Endothelial cell of umbilical vein (primary cell): ENCODE data around the gene IRF8. TPM values are rescaled to one million over a fixed set of nuclear protein-coding genes. Genes with fewer than 3 reads are reported as not detected.

Experiments
- BruUV-seq: library from RNA; stranded (reverse); fragments of 400-500 nt; replicated peaks from 2 replicates; lab custom pipeline; 2021; lab: Mats Ljungman, UMichigan
- CTCF ChIA-PET: fragments of 300-600, 350-600 bp; sonication (Branson Sonifier 250); formaldehyde crosslinking; loops from one replicate; lab custom pipeline; 2021; ENCODE audit warnings: antibody characterized with exemption, inconsistent platforms; lab: Charles Lee
- POLR2A ChIA-PET: fragments of 300-600, 350-600 bp; sonication (Branson Sonifier 250); formaldehyde crosslinking; loops from one replicate; lab custom pipeline; 2021; ENCODE audit warnings: antibody characterized with exemption, inconsistent platforms; lab: Charles Lee
- DNase-seq: peaks from one replicate; pipeline ENCODE4 v3.0.0-alpha.2; 2011; ENCODE audit warnings: low read depth, low spot score
- FAIRE-seq: peaks from 2 replicates; lab custom pipeline; 2011; peaks lifted over from hg19 to GRCh38; lab: Jason Lieb, UNC
- H2AFZ ChIP-seq: 2 replicates; pipeline ENCODE4 v1.6.0; 2012; ENCODE audit warnings: low read depth, low read length, control low read depth, inconsistent platforms
- H3K27ac ChIP-seq: 2 replicates; pipeline ENCODE4 v1.5.1; 2011; ENCODE audit warnings: low read depth, mild to moderate bottlenecking, control low read depth, low read length, moderate library complexity; ENCODE audit not compliant: insufficient read depth
- H3K27me3 ChIP-seq, 2 experiments: 2 replicates each; pipeline versions ENCODE4 v1.6.0 to v1.6.1; 2011; ENCODE audit warnings: low read length in 2 of 2, mixed read lengths in 1 of 2; ENCODE audit not compliant: control insufficient read depth in 2 of 2, insufficient read depth in 2 of 2
- H3K36me3 ChIP-seq, 2 experiments: 2 replicates in 1 of 2; 3 replicates in 1 of 2; pipeline ENCODE4 v1.5.1; 2011; ENCODE audit warnings: low read length in 2 of 2, mild to moderate bottlenecking in 1 of 2, moderate library complexity in 1 of 2; ENCODE audit not compliant: control insufficient read depth in 2 of 2, insufficient read depth in 2 of 2; ENCODE audit errors: extremely low read depth in 1 of 2
- H3K4me1 ChIP-seq: 3 replicates; pipeline ENCODE4 v1.5.1; 2011; ENCODE audit warnings: mild to moderate bottlenecking, low read length; ENCODE audit not compliant: control insufficient read depth, insufficient read depth; ENCODE audit errors: extremely low read depth
- H3K4me2 ChIP-seq: 2 replicates; pipeline ENCODE4 v1.6.1; 2011; ENCODE audit warnings: low read length, control low read depth, mixed read lengths; ENCODE audit not compliant: insufficient read depth
- H3K4me3 ChIP-seq, 3 experiments: fragments of 200-600 bp in 1 of 3; sonication (generic), shearing (Covaris generic) in 1 of 3; replicated peaks in 1 of 3; 2 replicates each; pipeline ENCODE4 v1.5.1; 2011 to 2016; ENCODE audit warnings: control low read depth in 3 of 3, low read length in 3 of 3, mild to moderate bottlenecking in 2 of 3, inconsistent platforms in 1 of 3, low read depth in 1 of 3, moderate library complexity in 1 of 3; ENCODE audit not compliant: insufficient read depth in 1 of 3
- H3K79me2 ChIP-seq: 2 replicates; pipeline ENCODE4 v1.6.0; 2012; ENCODE audit warnings: low read length, inconsistent platforms; ENCODE audit not compliant: control insufficient read depth, insufficient read depth
- H3K9ac ChIP-seq: replicated peaks from 2 replicates; pipeline ENCODE3; 2011; ENCODE audit warnings: low read length, control low read depth; ENCODE audit not compliant: insufficient read depth; ENCODE audit errors: extremely low read depth
- H3K9me1 ChIP-seq: replicated peaks from 3 replicates; pipeline ENCODE4 v1.6.0; 2011; ENCODE audit warnings: mild to moderate bottlenecking, low read length; ENCODE audit not compliant: control insufficient read depth, insufficient read depth; ENCODE audit errors: extremely low read depth
- H3K9me3 ChIP-seq: replicated peaks from 2 replicates; pipeline ENCODE4 v1.5.1; 2012; ENCODE audit warnings: low read length, inconsistent platforms; ENCODE audit not compliant: control insufficient read depth, insufficient read depth
- H4K20me1 ChIP-seq: replicated peaks from 2 replicates; pipeline ENCODE3; 2011; ENCODE audit warnings: mild to moderate bottlenecking, low read length; ENCODE audit not compliant: control insufficient read depth, insufficient read depth; ENCODE audit errors: extremely low read depth
- EZH2 ChIP-seq: IDR thresholded peaks from 2 replicates; pipeline ENCODE4 v1.6.1; 2012; ENCODE audit warnings: borderline replicate concordance, low read depth, mild to moderate bottlenecking, moderate library complexity, low read length, inconsistent platforms; ENCODE audit not compliant: severe bottlenecking
- FOS ChIP-seq: IDR thresholded peaks from 2 replicates; pipeline ENCODE4 v1.6.1; 2011; ENCODE audit warnings: mild to moderate bottlenecking, low read length, moderate library complexity, borderline replicate concordance; ENCODE audit not compliant: insufficient read depth
- GATA2 ChIP-seq: IDR thresholded peaks from 2 replicates; pipeline ENCODE4 v1.7.0; 2011; ENCODE audit warnings: low read depth, mild to moderate bottlenecking, moderate library complexity, mixed read lengths, low read length; ENCODE audit not compliant: insufficient read length, insufficient read depth
- JUN ChIP-seq: IDR thresholded peaks from 2 replicates; pipeline ENCODE4 v1.6.1; 2011; ENCODE audit warnings: borderline replicate concordance, low read depth; ENCODE audit not compliant: insufficient read length, insufficient read depth
- MYC ChIP-seq: IDR thresholded peaks from one replicate; pipeline ENCODE4 v1.6.1; 2011; ENCODE audit warnings: mild to moderate bottlenecking, low read depth, low read length
- POLR2A ChIP-seq: IDR thresholded peaks from 2 replicates; pipeline ENCODE4 v1.6.1; 2012; ENCODE audit warnings: low read depth, mild to moderate bottlenecking, control low read depth, low read length
- POLR2AphosphoS5 ChIP-seq: IDR thresholded peaks from 2 replicates; pipeline ENCODE4 v1.6.1; 2012; ENCODE audit warnings: low read depth, mild to moderate bottlenecking, control low read depth, low read length, moderate library complexity; ENCODE audit not compliant: insufficient read depth
- dilution Hi-C: fragments of 300-500 bp; cut with MboI; formaldehyde crosslinking; loops from one replicate; pipeline ENCODE4 v1.15.0; 2019; ENCODE audit warnings: low sequenced_read_pairs; ENCODE audit not compliant: extremely low pct_ligation_motif_present
- intact Hi-C: fragments of 100-400 bp; cut with micrococcal nuclease; formaldehyde crosslinking; loops from one replicate; pipeline ENCODE4 v1.10.0; 2022
- polyA plus RNA-seq, 4 experiments: library from polyadenylated mRNA; depleted of rRNA in 3 of 4; stranded (reverse) in 3 of 4; unstranded in 1 of 4; fragments of >200 nt; gene quantifications; 2 replicates each; pipeline versions ENCODE4 v1.2.1 to v1.2.3, GENCODE V29; 2011 to 2012; ENCODE audit warnings: missing spikeins in 1 of 4
- total RNA-seq: library from RNA; stranded (reverse); gene quantifications from 2 replicates; pipeline ENCODE4 v1.2.3, GENCODE V29; 2021
- TF ChIP-seq, protein P1 (sequence below): IDR thresholded peaks from 2 replicates; pipeline ENCODE4 v1.6.1; 2011; ENCODE audit not compliant: insufficient read depth, insufficient read length
- TF ChIP-seq, protein P2 (sequence below), 2 donors: IDR thresholded peaks; 1 replicate in 1 of 2; 2 replicates in 1 of 2; pipeline ENCODE4 v1.5.1; 2011; ENCODE audit warnings: low read length in 2 of 2, mild to moderate bottlenecking in 2 of 2, moderate library complexity in 2 of 2, control low read depth in 1 of 2, inconsistent platforms in 1 of 2, low read depth in 1 of 2; ENCODE audit not compliant: insufficient read depth in 1 of 2; ENCODE audit errors: extremely low read depth in 1 of 2

IRF8 gene
- total and polyA plus RNA-seq, 2 donors (not counting 3 experiments of a cell fraction or from before 2014, with no cell fraction given), result not detected

DNA sequence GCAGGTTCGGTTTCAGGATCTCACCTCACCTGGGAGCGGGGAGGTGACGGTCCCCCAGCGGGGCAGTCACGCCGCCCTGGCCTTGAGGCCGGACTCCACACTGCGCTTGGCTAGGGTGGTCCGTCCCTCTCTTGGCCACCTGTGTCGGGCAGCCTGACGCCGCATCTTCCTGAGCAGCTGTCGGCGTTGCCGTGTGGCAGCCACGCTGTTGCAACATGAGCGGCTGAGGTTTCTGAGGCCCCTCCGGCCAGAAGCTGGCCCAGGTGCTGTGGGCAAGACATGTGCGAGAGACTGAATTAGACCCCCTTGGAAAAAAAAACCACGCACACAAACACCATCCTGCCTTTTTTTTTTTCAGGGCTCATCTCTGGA lies 49.2 kb downstream of the IRF8 start:
- H3K4me3 ChIP-seq, result no peak overlapping the region
- TF ChIP-seq, protein P1, sequence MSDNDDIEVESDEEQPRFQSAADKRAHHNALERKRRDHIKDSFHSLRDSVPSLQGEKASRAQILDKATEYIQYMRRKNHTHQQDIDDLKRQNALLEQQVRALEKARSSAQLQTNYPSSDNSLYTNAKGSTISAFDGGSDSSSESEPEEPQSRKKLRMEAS, result no peak
- no peak for TF ChIP-seq JUN
- no peak for TF ChIP-seq FOS
- no peak for TF ChIP-seq POLR2AphosphoS5
- no peak for TF ChIP-seq GATA2
- H3K27ac ChIP-seq, result no peak overlapping the region
- ChIA-PET CTCF (no interaction called here), POLR2A (no interaction called here)
- H2AFZ ChIP-seq, result no peak overlapping the region
- no peaks in the 10 kb centered on the region for H3K4me1 ChIP-seq
- dilution Hi-C loops (no loop called here), intact Hi-C loops (no loop called here)
- no TSS peak for BruUV-seq
- no peak overlapping the region for H3K4me2 ChIP-seq
- H3K9me1 ChIP-seq, result no peaks in the 10 kb centered on the region
- H3K27me3 ChIP-seq, result peaks cover 0 to 5% of the 10 kb centered on the region in 2 experiments
- FAIRE-seq (no peak), DNase-seq (no peak)
- no peak overlapping the region for H3K9ac ChIP-seq
- no peaks in the 10 kb centered on the region for H3K79me2 ChIP-seq
- no peaks in the 10 kb centered on the region for H4K20me1 ChIP-seq
- no peaks in the 10 kb centered on the region for H3K9me3 ChIP-seq
- no peaks in the 10 kb centered on the region for H3K36me3 ChIP-seq

DNA sequence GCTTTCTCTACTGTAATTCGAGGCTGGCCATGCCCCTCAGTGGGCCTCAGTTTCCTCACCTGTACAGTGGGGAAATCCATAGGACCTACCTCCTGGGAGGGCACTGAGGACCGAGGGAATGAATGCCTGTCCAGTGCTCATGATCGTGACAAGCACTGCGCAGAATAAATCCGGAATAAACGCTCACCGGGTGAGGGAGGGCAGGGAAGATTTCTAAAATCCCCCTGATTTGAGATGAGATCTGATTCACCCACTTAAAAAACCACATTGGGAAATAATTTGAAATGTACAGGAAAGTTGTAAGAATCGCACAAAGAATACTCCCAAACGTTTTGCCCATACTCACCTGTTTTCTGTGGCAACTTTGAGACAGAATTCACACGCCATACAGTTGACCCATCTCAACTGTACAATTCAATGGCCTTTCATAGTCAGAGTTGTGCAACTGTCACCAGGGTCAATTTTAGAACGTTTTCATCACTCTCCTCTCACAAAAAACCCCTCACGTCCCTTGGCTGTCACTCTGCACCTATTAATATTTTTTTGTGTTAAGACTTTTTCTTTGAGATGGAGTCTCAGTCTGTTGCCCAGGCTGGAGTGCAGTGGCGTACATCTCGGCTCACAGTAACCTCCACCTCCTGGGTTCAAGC lies 49.8 kb downstream of the IRF8 start:
- intact Hi-C loops, result no loop called here
- no peak overlapping the region for H3K27ac ChIP-seq
- no peaks in the 10 kb centered on the region for H3K9me1 ChIP-seq
- no peak overlapping the region for H3K9ac ChIP-seq
- CTCF ChIA-PET, result no interaction called here
- H3K27me3 ChIP-seq, result peaks cover 0 to 5% of the 10 kb centered on the region in 2 experiments
- POLR2A ChIA-PET, result no interaction called here
- no peaks in the 10 kb centered on the region for H3K79me2 ChIP-seq
- no peaks in the 10 kb centered on the region for H3K9me3 ChIP-seq
- no peaks in the 10 kb centered on the region for H4K20me1 ChIP-seq
- no TSS peak for BruUV-seq
- no peaks in the 10 kb centered on the region for H3K4me1 ChIP-seq
- H2AFZ ChIP-seq, result no peak overlapping the region
- FAIRE-seq (no peak), DNase-seq (no peak)
- no peaks in the 10 kb centered on the region for H3K36me3 ChIP-seq
- H3K4me2 ChIP-seq, result no peak overlapping the region
- dilution Hi-C loops, result no loop called here
- no peak overlapping the region for H3K4me3 ChIP-seq
- TF ChIP-seq GATA2, result no peak
- no peak for TF ChIP-seq POLR2A
- TF ChIP-seq, protein P2, sequence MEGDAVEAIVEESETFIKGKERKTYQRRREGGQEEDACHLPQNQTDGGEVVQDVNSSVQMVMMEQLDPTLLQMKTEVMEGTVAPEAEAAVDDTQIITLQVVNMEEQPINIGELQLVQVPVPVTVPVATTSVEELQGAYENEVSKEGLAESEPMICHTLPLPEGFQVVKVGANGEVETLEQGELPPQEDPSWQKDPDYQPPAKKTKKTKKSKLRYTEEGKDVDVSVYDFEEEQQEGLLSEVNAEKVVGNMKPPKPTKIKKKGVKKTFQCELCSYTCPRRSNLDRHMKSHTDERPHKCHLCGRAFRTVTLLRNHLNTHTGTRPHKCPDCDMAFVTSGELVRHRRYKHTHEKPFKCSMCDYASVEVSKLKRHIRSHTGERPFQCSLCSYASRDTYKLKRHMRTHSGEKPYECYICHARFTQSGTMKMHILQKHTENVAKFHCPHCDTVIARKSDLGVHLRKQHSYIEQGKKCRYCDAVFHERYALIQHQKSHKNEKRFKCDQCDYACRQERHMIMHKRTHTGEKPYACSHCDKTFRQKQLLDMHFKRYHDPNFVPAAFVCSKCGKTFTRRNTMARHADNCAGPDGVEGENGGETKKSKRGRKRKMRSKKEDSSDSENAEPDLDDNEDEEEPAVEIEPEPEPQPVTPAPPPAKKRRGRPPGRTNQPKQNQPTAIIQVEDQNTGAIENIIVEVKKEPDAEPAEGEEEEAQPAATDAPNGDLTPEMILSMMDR (IDR thresholded peaks at IDR 0.05; ENCODE audit: extremely low read depth in 1 of 2, insufficient read depth in 1 of 2, low read depth in 1 of 2, low read length in 2 of 2), result no peak
- no peak for TF ChIP-seq EZH2
- TF ChIP-seq MYC, result no peak
